ENCODE data around the gene FN1. TPM values are rescaled to one million over a fixed set of nuclear protein-coding genes. Genes with fewer than 3 reads are reported as not detected.

FN1 gene
- total and polyA plus RNA-seq, 7 donors, result 16.0 to 64.3 (median 40.3) TPM

GRCh38 chr2:215396595-215397313 is 39.1 kb downstream of the FN1 start:
- TF ChIP-seq CTCF (IDR thresholded peaks at IDR 0.05), result no peak
- H3K4me1 ChIP-seq, result no peaks in the 10 kb centered on the region
- DNase-seq (no peak), ATAC-seq (peak in 1 of 4 donors; percentile 58)
- intact Hi-C loops (cut with DNase I), result no loop called here
- no peaks in the 10 kb centered on the region for H3K9me3 ChIP-seq
- no peak overlapping the region for H3K27ac ChIP-seq
- H3K4me3 ChIP-seq, result no peak overlapping the region
- H3K27me3 ChIP-seq (ENCODE audit: insufficient read depth in 3 of 3, low read length in 2 of 3), result no peaks in the 10 kb centered on the region
- 50 to 66% (median 54%) methylated on average over 2 of the region's 2 CpGs for WGBS, 3 donors
- H3K36me3 ChIP-seq (ENCODE audit: insufficient read depth in 1 of 2, low read depth in 1 of 2), result peaks cover 0 to 18% of the 10 kb centered on the region in 2 donors

- ATAC-seq (no peak), DNase-seq (no peak)
- Histone ChIP-seq H3K4me1 (no peaks in the 10 kb centered on the region), H3K27me3 (ENCODE audit: insufficient read depth in 3 of 3, low read length in 2 of 3) (no peaks in the 10 kb centered on the region), H3K36me3 (ENCODE audit: insufficient read depth in 1 of 2, low read depth in 1 of 2) (peaks cover 0 to 18% of the 10 kb centered on the region in 2 donors), H3K9me3 (no peaks in the 10 kb centered on the region), H3K4me3 (no peak overlapping the region), H3K27ac (no peak overlapping the region)
- 66 to 75% (median 67%) methylated on average over 5 of the region's 5 CpGs for WGBS, 3 donors
- TF ChIP-seq CTCF (IDR thresholded peaks at IDR 0.05), result no peak
- intact Hi-C loops (cut with DNase I), result no loop called here
Observed at GRCh38 chr2:215395687-215396460, 40.0 kb downstream of the FN1 start.

GRCh38 chr2:215394102-215394805 is 41.6 kb downstream of the FN1 start:
- ATAC-seq, result no peak
- 62 to 76% (median 62%) methylated on average over 7 of the region's 7 CpGs for WGBS, 3 donors

GRCh38 chr2:215392687-215393270 is 43.1 kb downstream of the FN1 start:
- 92 to 98% (median 93%) methylated on average over 12 of the region's 12 CpGs for WGBS, 3 donors
- peaks cover 0 to 30% of the 10 kb centered on the region in 2 donors for H3K36me3 ChIP-seq (ENCODE audit: insufficient read depth in 1 of 2, low read depth in 1 of 2)
- no peaks in the 10 kb centered on the region for H3K27me3 ChIP-seq (ENCODE audit: insufficient read depth in 3 of 3, low read length in 2 of 3)
- DNase-seq, result no peak
- H3K4me1 ChIP-seq, result no peaks in the 10 kb centered on the region
- H3K9me3 ChIP-seq, result no peaks in the 10 kb centered on the region
- no peak overlapping the region for H3K4me3 ChIP-seq
- no peak for TF ChIP-seq CTCF (IDR thresholded peaks at IDR 0.05)
- ATAC-seq, result no peak
- intact Hi-C loops (cut with DNase I), result no loop called here
- no peak overlapping the region for H3K27ac ChIP-seq

More at GRCh38 chr2:215394102-215394805, 41.6 kb downstream of the FN1 start:
- TF ChIP-seq CTCF (IDR thresholded peaks at IDR 0.05), result no peak
- Histone ChIP-seq H3K4me1 (no peaks in the 10 kb centered on the region), H3K9me3 (no peaks in the 10 kb centered on the region), H3K36me3 (ENCODE audit: insufficient read depth in 1 of 2, low read depth in 1 of 2) (peaks cover 0 to 25% of the 10 kb centered on the region in 2 donors), H3K27me3 (ENCODE audit: insufficient read depth in 3 of 3, low read length in 2 of 3) (no peaks in the 10 kb centered on the region), H3K4me3 (no peak overlapping the region), H3K27ac (no peak overlapping the region)
- intact Hi-C loops (cut with DNase I), result no loop called here
- no peak for DNase-seq
